Skeletal muscle satellite cell (primary cell): ENCODE data around the gene C20orf144.

Source experiments
- H3K27me3 ChIP-seq: 2 replicates; pipeline ENCODE4 v1.7.0; 2013; ENCODE audit warnings: low read length; ENCODE audit not compliant: control insufficient read depth, insufficient read depth
- H3K36me3 ChIP-seq: 2 replicates; pipeline ENCODE4 v1.7.0; 2013; ENCODE audit warnings: mild to moderate bottlenecking, control low read depth, low read length; ENCODE audit not compliant: insufficient read depth
- H3K4me1 ChIP-seq: 2 replicates; pipeline ENCODE4 v1.7.0; 2013; ENCODE audit warnings: low read length; ENCODE audit not compliant: control insufficient read depth, insufficient read depth
- H3K4me2 ChIP-seq: 2 replicates; pipeline ENCODE4 v1.7.0; 2013; ENCODE audit warnings: mild to moderate bottlenecking, low read length
- H3K4me3 ChIP-seq: 2 replicates; pipeline ENCODE4 v1.7.0; 2013; ENCODE audit warnings: low read length
- H3K9ac ChIP-seq: 2 replicates; pipeline ENCODE4 v1.7.0; 2013; ENCODE audit warnings: mild to moderate bottlenecking, low read depth, low read length, moderate library complexity
- H3K9me3 ChIP-seq: replicated peaks from 2 replicates; pipeline ENCODE4 v1.7.0; 2013; ENCODE audit warnings: mild to moderate bottlenecking, control low read depth, low read length

Gene C20orf144

GRCh38 chr20:33650753-33651561 is 11.2 kb upstream of the C20orf144 start:
- no peak overlapping the region for H3K4me3 ChIP-seq
- H3K4me2 ChIP-seq = no peak overlapping the region
- no peak overlapping the region for H3K9ac ChIP-seq
- H3K9me3 ChIP-seq = no peaks in the 10 kb centered on the region
- no peaks in the 10 kb centered on the region for H3K36me3 ChIP-seq
- H3K4me1 ChIP-seq = peaks cover 25% of the 10 kb centered on the region
- peaks cover 22% of the 10 kb centered on the region for H3K27me3 ChIP-seq

GRCh38 chr20:33651562-33652048 is 10.5 kb upstream of the C20orf144 start:
- Histone ChIP-seq H3K9ac (no peak overlapping the region), H3K4me3 (no peak overlapping the region), H3K36me3 (no peaks in the 10 kb centered on the region), H3K4me1 (peaks cover 25% of the 10 kb centered on the region), H3K27me3 (peaks cover 22% of the 10 kb centered on the region), H3K4me2 (no peak overlapping the region), H3K9me3 (no peaks in the 10 kb centered on the region)

- Histone ChIP-seq H3K4me1 (peaks cover 13% of the 10 kb centered on the region), H3K4me2 (no peak overlapping the region), H3K27me3 (peaks cover 22% of the 10 kb centered on the region), H3K9me3 (no peaks in the 10 kb centered on the region), H3K36me3 (no peaks in the 10 kb centered on the region), H3K9ac (no peak overlapping the region), H3K4me3 (no peak overlapping the region)
Observed at GRCh38 chr20:33653218-33653899, 8.8 kb upstream of the C20orf144 start.

- Histone ChIP-seq H3K4me1 (peaks cover 6% of the 10 kb centered on the region), H3K4me2 (no peak overlapping the region), H3K9me3 (no peaks in the 10 kb centered on the region), H3K9ac (no peak overlapping the region), H3K27me3 (peaks cover 22% of the 10 kb centered on the region), H3K36me3 (peaks cover 5% of the 10 kb centered on the region), H3K4me3 (no peak overlapping the region)
Observed at GRCh38 chr20:33653900-33654596, 8.1 kb upstream of the C20orf144 start.

- Histone ChIP-seq H3K4me2 (no peak overlapping the region), H3K4me3 (no peak overlapping the region), H3K4me1 (no peaks in the 10 kb centered on the region), H3K27me3 (peaks cover 17% of the 10 kb centered on the region), H3K9me3 (no peaks in the 10 kb centered on the region), H3K36me3 (peaks cover 10% of the 10 kb centered on the region), H3K9ac (no peak overlapping the region)
Observed at GRCh38 chr20:33654680-33655161, 7.4 kb upstream of the C20orf144 start.

GRCh38 chr20:33655164-33655563 is 7.0 kb upstream of the C20orf144 start:
- Histone ChIP-seq H3K9ac (no peak overlapping the region), H3K4me3 (no peak overlapping the region), H3K4me2 (no peak overlapping the region)

GRCh38 chr20:33656010-33656782 is 5.9 kb upstream of the C20orf144 start:
- no peaks in the 10 kb centered on the region for H3K4me1 ChIP-seq
- H3K4me3 ChIP-seq = no peak overlapping the region
- peaks cover 8% of the 10 kb centered on the region for H3K27me3 ChIP-seq
- no peaks in the 10 kb centered on the region for H3K9me3 ChIP-seq
- no peak overlapping the region for H3K9ac ChIP-seq
- H3K4me2 ChIP-seq = no peak overlapping the region
- peaks cover 10% of the 10 kb centered on the region for H3K36me3 ChIP-seq

More at GRCh38 chr20:33655164-33655563, 7.0 kb upstream of the C20orf144 start:
- Histone ChIP-seq H3K9me3 (no peaks in the 10 kb centered on the region), H3K4me1 (no peaks in the 10 kb centered on the region), H3K27me3 (peaks cover 14% of the 10 kb centered on the region), H3K36me3 (peaks cover 10% of the 10 kb centered on the region)

GRCh38 chr20:33656783-33657703 is 5.1 kb upstream of the C20orf144 start:
- H3K27me3 ChIP-seq = no peaks in the 10 kb centered on the region
- H3K36me3 ChIP-seq = peaks cover 10% of the 10 kb centered on the region
- H3K9me3 ChIP-seq = no peaks in the 10 kb centered on the region
- H3K4me2 ChIP-seq = no peak overlapping the region
- H3K9ac ChIP-seq = no peak overlapping the region
- H3K4me3 ChIP-seq = no peak overlapping the region
- H3K4me1 ChIP-seq = no peaks in the 10 kb centered on the region

GRCh38 chr20:33657704-33658095 is 4.4 kb upstream of the C20orf144 start:
- no peaks in the 10 kb centered on the region for H3K27me3 ChIP-seq
- no peak overlapping the region for H3K9ac ChIP-seq
- H3K4me3 ChIP-seq = no peak overlapping the region
- peaks cover 10% of the 10 kb centered on the region for H3K36me3 ChIP-seq
- peaks cover under 1% of the 10 kb centered on the region for H3K4me1 ChIP-seq
- no peak overlapping the region for H3K4me2 ChIP-seq
- no peaks in the 10 kb centered on the region for H3K9me3 ChIP-seq

GRCh38 chr20:33658510-33658909 is 3.6 kb upstream of the C20orf144 start:
- Histone ChIP-seq H3K4me1 (peaks cover 8% of the 10 kb centered on the region), H3K36me3 (peaks cover 10% of the 10 kb centered on the region), H3K27me3 (no peaks in the 10 kb centered on the region), H3K9me3 (no peaks in the 10 kb centered on the region), H3K4me2 (no peak overlapping the region), H3K4me3 (no peak overlapping the region), H3K9ac (no peak overlapping the region)
